GM21723 (cell line): ENCODE data around the gene TAS1R1.

Source experiments
- ATAC-seq: cut with Tn5 transposase; IDR thresholded peaks from one replicate; pipeline ENCODE4 v1.9.1; 2021; ENCODE audit warnings: mild to moderate bottlenecking, moderate library complexity; ENCODE audit not compliant: unreplicated experiment

The TAS1R1 gene

DNA sequence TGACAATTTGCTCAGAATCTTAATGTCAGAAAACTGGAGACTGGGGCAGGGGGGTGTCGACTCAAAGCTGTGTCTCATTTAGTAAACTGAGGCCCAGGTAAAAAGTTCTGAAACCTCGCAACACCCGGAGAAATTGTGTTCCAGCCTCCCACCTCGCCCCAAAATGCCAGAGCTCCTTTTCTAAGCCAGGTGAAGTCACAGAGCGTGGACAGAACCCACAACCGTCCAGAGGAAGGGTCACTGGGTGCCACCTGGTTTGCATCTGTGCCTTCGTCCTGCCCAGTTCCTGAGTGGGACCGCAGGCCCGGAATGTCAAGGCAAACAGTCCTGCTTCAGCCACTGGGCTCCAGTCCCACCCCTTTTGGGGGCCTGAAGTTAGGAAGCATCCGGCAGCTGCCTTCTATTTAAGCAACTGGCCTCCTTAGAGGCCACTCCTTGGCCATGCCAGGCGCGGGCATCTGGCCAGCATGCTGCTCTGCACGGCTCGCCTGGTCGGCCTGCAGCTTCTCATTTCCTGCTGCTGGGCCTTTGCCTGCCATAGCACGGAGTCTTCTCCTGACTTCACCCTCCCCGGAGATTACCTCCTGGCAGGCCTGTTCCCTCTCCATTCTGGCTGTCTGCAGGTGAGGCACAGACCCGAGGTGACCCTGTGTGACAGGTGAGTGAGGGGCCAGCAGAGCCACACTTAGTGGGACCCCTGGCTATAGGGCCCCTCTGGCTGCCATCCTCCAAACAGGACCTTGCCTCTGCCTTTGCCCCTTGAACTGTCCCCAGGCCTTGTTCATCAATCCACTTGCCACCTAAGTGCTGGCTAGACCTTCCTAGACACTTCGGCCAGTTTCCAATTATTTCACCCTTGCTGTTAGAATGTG, at the start of gene TAS1R1:
Gene TAS1R1 (plus strand): TSS at position 401 of the 872 bp plus-strand sequence. CDS start 67 bp downstream, at position 468.
- ATAC-seq: no peak

DNA sequence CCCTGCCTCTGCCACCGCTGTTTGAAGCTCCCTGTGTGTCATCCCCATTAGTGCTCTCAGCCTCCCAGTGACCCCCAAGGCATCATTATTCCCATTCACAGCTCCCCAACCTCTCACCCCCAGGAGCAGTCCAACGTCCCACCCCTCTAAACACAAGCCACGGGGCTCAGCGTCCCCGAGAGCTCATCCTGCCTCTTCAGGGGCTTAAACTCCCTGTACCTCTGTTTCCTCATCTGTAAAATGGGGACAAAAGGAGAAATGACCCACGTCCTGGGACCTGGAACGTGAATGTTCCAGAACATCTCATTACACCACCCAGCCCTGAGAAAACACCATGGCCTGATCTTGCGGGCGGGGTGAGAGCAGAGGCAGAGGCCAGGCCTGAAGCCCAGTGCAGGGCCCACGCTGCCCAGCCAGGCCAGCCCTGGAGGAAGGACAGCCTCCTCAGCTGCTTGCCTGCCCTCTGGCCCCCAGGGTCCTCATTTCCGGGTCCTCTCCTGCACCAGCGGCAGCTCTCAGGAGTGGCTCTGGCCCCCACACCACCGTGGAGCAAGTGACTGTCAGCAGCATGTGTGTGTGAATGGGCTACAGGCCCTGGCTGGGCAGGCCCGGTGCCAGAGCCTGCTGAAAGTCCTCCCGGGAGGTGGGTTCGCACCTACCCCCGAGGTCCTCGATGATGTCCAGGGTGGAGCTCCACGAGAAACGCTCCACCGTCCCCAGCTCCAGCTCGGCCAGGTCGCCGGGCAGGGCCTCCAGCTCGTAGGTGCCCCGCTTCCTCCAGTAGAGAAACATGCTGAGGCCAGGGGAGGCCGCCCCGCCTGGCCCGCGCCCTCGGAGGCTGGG, 49.5 kb upstream of the TAS1R1 start:
- no peak for ATAC-seq

DNA sequence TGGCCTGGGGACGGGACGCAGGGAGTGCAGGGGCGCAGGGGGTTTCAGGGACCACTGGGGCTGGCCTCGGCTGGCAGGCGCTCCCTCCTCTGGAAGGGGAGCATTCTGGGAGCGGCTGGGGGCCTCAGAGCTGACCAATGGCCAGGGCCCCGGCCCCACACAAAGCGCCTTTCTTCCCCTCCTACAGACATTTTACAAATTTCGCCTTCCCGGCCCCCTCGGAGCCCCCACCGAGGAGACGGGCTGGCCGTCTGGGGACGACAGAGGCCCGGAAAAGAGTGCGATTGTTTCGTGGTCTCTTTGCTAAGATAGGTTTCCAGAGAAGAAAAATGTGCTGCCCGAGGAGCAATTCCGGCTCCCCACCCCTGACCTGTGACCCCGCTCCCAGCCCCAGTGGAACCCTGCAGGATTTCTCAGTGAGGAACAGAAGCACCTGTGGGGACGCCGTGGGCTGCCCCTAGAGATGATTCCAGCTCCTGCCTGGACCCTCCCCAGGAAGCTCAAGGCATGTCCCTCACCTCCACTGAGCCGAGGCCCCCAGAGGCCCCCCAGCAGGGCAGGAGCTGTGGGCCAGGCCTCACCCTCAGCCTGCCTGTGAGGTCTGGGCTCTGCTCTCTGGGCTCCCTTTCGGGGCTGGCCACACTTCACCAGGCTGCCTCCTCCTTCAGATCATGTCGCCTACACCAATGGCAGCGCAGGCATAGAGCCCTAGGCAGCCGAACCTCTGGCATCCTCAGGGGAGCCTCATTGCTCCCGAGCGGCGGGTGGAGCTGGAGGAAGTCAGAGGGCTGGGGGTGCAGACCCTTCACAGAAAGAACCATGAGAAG, 48.7 kb upstream of the TAS1R1 start:
- no peak for ATAC-seq

DNA sequence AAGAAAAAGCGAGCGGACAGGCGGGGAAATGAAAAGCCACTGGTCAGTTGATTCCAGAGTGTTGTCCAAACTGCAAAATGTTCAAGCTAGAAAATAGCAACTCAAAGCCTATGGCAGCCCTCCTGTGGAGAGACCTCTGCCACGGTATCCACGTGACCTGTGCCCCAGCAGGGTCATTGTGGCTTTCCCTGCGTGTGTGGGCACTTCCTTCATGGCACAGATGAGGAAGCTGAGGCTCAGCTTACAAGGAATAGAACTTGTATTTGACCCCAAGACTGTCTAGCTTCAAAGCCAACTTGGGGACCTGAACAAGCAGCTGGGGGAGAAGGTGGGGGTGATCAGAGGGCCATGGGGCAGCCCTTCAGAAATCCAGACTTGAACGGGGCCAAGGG, 48.1 kb upstream of the TAS1R1 start:
- ATAC-seq: no peak

DNA sequence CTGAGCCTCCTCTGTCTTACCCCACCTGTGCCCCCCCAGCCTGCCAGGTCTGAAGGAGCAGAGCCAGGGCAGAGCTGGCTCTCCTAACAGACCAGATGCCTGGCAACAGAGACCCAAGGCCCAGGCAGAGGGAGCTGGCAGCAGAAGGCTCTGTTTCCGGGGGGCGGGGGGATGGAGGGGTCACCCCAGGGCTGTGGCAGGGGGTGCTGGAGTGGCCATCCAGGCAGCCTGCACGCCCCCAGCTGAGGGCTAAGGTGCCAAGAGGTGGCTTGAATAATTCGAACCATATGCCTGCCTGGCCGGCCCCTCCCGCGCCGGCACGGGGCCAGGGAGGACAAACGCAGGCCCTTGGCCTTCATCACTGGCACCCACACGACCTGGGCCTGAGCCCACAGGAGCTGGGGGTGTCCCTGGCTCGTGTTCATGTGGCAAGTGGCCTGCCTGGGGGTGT, 47.6 kb upstream of the TAS1R1 start:
- ATAC-seq: no peak

DNA sequence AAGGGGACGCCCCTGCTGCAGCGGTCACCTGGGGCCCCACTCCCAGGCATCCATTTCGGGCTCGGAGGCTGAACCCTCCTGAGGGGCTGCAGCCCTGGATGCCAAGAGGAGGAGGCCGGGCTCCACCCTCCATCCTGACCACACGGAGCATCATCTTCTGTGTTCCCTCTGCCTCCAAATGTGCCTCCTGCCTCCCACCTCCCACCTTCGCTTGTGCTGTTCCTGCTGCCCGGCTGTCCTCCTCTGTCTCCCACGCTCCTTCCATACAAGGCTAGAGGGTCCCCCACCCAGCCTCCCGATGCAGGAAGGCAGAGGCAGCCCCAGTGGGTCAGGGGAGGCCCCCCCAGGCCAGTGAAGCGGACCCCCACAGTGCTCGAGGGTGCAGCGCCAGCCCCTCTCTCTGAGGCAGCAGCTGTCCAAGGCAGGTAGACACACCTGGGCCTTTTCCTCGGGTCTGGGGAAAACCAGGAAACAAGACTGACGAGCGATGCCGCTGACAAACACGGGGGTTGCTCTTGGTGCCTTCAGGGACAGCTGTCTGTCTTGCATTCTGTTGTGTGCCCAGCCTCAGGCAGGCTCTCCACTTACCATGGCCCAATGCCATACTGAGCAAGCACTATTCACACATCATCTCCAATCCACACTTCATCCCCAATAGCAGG, 46.8 kb upstream of the TAS1R1 start:
- no peak for ATAC-seq

DNA sequence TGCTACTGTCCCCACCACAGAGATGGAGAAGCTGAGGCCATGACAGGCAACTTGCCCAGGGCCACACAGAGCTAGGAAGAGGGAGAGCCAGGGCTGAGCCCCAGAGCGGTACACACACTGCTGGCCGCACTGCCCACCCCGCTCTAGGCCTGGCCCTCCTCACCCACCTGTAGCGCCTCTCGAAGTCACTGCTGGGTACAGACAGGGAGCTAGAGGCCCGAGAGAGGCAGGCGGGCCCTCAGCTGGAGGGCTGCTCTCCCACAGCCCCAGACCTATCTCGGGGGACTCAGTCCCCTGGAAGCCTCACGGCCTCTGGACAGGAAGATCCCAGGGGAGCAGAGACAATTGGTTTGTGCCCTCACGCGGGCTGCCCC, 46.3 kb upstream of the TAS1R1 start:
- no peak for ATAC-seq

DNA sequence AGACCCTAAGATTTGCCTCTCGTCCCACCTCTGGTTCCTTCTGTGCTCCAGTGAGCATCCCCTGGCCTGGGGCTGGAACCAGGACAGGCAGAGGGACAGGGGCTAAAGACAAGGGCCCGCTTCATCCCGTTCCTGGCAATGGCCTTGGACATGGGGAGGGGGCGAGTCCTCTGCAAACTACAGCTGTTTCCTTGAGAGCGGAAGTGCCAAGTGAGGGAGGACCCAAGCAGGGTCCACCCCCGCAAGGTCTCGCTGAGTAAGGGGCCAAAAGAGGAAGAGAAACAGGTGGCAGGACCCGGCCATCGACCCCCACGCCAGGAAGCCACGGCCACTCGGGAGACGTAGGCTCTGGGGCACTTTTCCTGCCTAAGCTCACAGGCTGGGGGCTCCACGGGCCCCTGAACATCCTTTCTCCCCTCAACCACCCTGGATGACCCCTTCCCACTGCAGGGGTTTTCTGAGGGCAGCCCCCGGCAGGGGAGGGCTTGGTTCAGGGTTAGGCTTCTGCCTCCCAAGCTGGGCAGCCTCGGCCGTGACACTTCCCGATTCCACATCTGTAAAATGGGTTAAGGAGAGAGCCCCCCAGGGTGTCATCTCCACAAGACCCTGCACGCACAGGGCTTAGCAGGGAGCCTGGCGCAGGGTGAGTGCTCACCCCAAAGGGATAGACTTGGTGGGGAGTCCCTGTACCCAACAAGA, 45.7 kb upstream of the TAS1R1 start:
- ATAC-seq: no peak

DNA sequence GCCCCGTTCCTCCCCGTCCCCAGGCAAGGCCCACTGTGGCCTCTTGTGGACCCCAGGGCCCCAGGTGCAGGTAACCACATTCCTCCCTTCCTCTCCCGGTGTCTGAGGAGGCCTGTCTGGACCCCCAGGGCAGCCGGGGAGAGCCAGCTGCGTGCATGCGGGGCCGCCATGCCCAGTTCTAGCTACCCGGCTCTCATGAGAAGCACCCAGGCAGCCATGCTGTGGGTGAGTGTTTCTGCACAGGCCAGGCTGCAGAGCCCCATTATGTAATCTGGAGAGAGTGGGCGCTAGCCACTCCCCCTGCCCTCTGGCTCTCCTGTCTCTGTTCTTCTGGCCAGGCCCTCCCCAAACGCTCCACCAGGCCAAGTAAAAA, 45.2 kb upstream of the TAS1R1 start:
- ATAC-seq: no peak

DNA sequence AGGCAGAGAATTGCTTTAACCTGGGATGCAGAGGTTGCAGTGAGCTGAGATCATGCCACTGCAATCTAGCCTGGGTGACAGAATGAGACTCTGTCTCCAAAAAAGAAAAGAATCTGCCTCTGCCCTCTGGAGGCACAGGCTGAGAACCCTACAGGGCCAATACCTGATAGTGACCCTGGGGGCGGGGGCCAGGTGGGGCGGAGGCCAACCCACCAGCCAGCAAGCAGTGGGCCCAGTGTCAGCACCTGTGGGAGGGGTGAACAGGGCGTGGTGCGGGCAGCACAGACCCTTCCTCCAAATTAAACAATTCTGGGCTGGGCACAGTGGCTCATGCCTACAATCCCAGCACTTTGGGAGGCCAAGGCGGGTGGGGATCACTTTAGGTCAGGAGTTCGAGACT, 44.6 kb upstream of the TAS1R1 start:
- no peak for ATAC-seq

DNA sequence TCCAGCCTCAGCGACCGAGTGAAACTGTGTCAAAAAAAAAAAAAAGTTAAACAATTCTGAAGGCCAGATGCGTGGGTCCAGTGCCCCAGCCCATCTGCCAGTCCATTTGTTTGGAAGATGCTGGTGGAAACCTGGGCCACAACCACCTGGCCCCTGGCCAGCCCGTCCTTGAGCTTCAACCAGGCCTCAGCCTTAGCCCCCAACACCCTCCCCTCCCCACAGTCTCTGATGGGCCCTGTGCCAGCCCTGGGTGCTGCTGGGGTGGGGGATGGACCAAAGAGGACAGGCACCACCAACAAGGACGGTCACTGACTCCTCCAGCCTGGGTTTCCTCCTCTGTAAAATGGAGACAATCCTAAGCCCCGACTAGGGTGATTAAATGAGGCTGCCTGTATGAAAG, 44.1 kb upstream of the TAS1R1 start:
- no peak for ATAC-seq

DNA sequence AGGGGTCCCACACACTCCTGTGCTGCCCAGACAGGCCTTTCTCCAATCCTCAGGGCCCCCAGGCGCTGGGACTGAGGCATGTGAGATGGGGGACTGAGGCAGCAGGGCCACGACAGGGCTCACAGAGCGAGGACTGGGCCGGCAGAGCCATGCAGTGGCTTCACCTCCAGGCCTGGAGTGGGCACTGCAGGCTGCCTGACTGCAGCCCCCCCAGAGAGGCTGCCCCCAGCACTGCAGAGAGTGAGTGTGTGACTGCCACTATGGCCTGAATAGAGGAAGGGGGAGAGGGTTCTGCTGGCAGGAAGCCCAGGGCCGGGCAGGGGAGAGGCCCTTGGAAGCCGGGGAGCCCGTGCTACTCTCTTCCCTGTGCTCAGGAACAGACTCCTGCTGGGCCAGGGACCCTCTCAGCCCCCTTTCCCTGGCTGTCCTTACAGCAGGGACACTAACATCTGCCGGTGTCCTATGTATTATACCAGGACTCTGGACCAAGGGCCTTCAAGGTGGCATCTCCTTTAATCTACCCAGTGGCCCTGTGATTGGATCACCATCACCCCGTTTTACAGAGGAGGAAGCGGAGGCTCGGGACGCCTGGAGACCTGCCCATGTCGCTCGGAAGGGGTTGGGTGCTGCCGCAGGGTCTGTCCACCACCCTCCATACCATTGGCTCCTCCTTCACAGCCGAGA, 43.4 kb upstream of the TAS1R1 start:
- ATAC-seq: no peak

DNA sequence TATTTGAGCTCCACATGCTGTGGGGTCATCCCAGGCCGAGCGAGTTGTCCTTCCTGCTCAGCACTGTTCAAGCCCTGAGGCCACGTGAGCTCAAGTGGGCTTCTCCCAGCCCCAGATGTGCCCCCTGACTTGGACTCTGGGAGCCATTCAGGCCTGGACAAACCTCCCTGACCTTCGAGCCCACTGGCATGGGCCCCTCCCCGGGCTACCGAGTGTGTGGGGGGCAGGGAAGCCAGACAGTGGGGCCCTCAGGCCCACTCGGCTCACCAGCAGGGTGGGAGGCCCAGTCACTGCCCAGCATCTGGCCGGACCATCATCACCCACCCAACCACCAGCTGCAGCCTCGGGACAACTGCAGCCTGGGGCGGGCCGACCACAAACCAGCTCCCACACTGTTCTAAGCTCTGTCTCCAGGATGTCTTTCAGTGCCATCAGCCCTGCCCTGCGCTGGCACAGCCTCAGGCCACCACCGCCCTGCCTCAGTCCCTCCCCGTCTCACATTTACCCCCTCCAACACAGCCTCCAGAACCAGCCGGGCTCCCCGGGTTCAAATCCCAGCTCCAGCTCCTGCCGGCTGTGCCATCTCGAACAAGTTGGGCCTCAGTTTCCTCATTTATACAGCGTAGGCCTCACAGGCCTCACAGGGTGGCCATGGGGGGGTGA, 42.7 kb upstream of the TAS1R1 start:
- no peak for ATAC-seq

DNA sequence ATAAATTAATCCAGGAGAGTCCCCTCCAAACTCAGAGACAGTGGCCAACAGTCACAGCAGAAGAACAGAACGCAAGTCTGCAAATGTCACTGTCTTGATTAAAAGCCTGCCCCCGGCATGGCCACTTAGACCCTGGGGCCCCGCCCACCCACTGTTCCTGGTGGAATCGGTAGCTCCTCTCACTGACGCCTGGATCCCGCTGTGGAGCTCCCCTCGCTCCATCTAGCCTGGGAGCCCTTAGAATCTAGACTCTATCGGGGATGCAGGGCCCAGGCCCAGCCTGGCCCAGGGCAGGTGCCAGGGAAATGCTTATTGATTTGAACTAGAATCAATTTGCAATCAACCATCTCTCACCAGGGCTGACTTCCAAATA, 42.2 kb upstream of the TAS1R1 start:
- no peak for ATAC-seq

DNA sequence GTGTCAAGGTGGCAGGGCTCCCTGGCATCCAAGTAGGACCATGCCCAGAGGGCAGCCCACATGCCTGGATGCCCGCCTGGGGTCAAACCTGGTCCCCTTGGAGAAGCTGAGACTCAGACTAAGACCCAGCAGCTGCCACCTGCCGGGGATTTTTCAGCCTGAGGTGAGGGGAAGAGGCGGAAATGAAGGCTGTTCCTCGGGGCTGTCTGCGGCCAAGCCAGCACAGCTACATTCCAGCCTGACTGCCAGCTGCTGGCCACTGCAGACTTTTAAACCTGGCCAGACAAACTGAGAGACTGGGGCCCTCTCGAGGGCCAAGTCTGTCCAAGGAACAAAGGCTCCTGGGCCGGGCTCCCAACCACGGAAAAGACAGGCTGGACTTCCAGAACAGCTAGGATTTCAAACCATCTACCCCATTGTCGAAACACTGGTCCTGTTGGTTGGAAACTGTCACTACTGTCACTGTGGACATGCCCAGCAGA, 41.7 kb upstream of the TAS1R1 start:
- no peak for ATAC-seq

DNA sequence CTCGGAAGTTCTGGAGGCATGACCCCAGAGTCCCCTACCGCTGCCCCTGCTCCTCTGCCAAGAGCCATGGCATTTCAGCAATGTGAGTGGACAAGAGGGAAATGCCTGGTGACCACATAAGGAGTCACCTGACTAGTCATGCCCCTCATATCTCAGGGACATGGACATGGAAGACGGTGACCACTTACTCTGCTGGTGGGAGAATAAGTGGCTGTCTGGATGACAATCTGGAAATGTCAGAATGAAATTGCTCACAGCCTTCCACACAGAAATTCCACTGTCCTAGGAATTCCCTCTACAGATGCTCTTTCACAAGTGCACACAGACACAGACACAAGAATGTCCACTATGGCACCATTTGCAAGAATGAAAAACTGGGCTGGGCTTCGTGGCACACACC, 39.3 kb upstream of the TAS1R1 start:
- no peak for ATAC-seq

DNA sequence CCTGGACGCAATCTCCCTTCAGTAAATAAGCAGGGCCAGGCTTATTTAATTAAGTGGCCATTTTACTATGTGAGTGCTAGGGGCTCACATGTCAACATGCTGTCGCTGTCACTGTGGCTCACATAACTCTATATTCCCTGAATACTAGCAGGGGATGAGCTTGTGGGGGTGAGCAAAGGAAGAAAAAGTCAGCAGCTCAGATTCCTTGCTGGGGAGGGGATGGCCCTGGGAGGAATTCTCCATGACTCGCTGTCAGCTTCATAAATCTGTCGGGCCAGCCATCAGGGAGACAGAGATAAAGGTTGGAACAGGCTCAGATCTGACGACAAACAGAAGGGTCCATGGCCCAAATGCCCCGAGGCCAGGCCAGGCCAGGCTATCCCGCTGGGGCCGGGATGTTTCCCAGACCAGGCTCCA, 37.7 kb upstream of the TAS1R1 start:
- no peak for ATAC-seq

DNA sequence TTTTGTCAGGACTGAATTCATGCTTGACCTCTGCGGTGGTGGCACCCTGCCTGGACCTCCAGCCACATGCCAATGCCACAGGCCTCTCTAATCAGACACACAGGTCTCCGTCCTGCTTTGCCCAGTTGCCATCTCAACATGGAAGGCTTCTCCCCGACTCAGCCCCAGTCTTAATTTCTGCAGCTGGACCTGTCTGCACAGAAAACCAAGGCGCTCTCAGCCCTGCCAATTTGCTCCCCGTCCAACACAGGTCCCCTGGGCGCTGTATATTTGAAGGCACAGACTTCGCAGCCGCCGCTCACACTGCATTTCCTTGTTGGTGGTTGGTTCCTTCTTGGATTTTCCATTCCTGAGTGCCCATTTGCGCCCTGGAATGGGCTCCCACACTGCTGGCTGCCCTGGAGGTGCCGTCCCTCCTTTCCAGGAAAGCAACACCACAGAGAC, 35.6 kb upstream of the TAS1R1 start:
- ATAC-seq: no peak
